IPS-NIHi7 (cell line): ENCODE results near the gene STK31.
"Not testable (repeated sequence)": the region's sequence is repeated elsewhere in the genome, so short reads cannot be mapped to it uniquely, and the experiment has no call there.

Experiments
- DNase-seq: peaks from one replicate; pipeline ENCODE4 v3.0.0; 2012; ENCODE audit warnings: mixed read lengths; ENCODE audit errors: extremely low spot score

Gene STK31

GRCh38 chr7:23712368-23713284 lies 2.6 kb downstream of the STK31 start:
- DNase-seq = peak; percentile 59

GRCh38 chr7:23713285-23714149 lies 3.5 kb downstream of the STK31 start:
- DNase-seq = no peak

GRCh38 chr7:23714150-23714464 lies 4.1 kb downstream of the STK31 start:
- no peak for DNase-seq

- DNase-seq = no peak
Observed at GRCh38 chr7:23714579-23714978, 4.6 kb downstream of the STK31 start.

- no peak for DNase-seq
Observed at GRCh38 chr7:23715099-23715498, 5.1 kb downstream of the STK31 start.

- no peak for DNase-seq
Observed at GRCh38 chr7:23717788-23718187, 7.8 kb downstream of the STK31 start.

- DNase-seq = no peak
Observed at GRCh38 chr7:23721456-23721855, 11.4 kb downstream of the STK31 start.

- DNase-seq = not testable (repeated sequence)
Observed at GRCh38 chr7:23722587-23723216, 12.7 kb downstream of the STK31 start.

- DNase-seq = not testable (repeated sequence)
Observed at GRCh38 chr7:23724113-23724512, 14.1 kb downstream of the STK31 start.

GRCh38 chr7:23742051-23742450 lies 32.0 kb downstream of the STK31 start:
- DNase-seq = no peak

GRCh38 chr7:23743226-23743625 lies 33.2 kb downstream of the STK31 start:
- DNase-seq = no peak

- no peak for DNase-seq
Observed at GRCh38 chr7:23746629-23747028, 36.6 kb downstream of the STK31 start.

GRCh38 chr7:23751852-23752251 lies 41.8 kb downstream of the STK31 start:
- DNase-seq = no peak

GRCh38 chr7:23758839-23759238 lies 48.8 kb downstream of the STK31 start:
- DNase-seq = not testable (repeated sequence)

GRCh38 chr7:23759671-23760391 lies 49.8 kb downstream of the STK31 start:
- no peak for DNase-seq

GRCh38 chr7:23765943-23766342 lies 55.9 kb downstream of the STK31 start:
- no peak for DNase-seq

- no peak for DNase-seq
Observed at GRCh38 chr7:23767514-23767913, 57.5 kb downstream of the STK31 start.

- no peak for DNase-seq
Observed at GRCh38 chr7:23768022-23768421, 58.0 kb downstream of the STK31 start.

GRCh38 chr7:23779185-23779800 lies 69.3 kb downstream of the STK31 start:
- DNase-seq = not testable (repeated sequence)

GRCh38 chr7:23783115-23783514 lies 73.1 kb downstream of the STK31 start:
- no peak for DNase-seq

GRCh38 chr7:23787272-23787671 lies 77.3 kb downstream of the STK31 start:
- DNase-seq = no peak
